Stomach (tissue), 9 donors: ENCODE results near the gene DOCK4. TPM values are rescaled to one million over a fixed set of nuclear protein-coding genes. Genes with fewer than 3 reads are reported as not detected.
A peak's percentile ranks its signal among the peaks of the same experiment; 100 is the strongest.

ENCODE experiments used
- DNase-seq, 2 donors: peaks; one replicate each; pipeline versions ENCODE4 v3.0.0 to v3.0.0-alpha.2; 2013 to 2019
- H3K27ac ChIP-seq, 5 donors: fragments of 200-600 bp in 4 of 5; sonication (generic) in 4 of 5; one replicate each; pipeline ENCODE4 v1.5.1; 2013 to 2019; ENCODE audit warnings: mild to moderate bottlenecking in 1 of 5, moderate library complexity in 1 of 5
- H3K27me3 ChIP-seq, 3 donors: fragments of 200-600 bp; sonication (generic); one replicate each; pipeline ENCODE4 v1.5.1; 2017 to 2019; ENCODE audit warnings: mixed run types in 1 of 3
- H3K36me3 ChIP-seq, 4 donors: fragments of 200-600 bp; sonication (generic); 1 replicate in 3 of 4; 2 replicates in 1 of 4; pipeline ENCODE4 v1.5.1; 2016 to 2019
- H3K4me1 ChIP-seq, 4 donors: fragments of 200-600 bp; sonication (generic); one replicate each; pipeline ENCODE4 v1.5.1; 2016 to 2019
- H3K4me3 ChIP-seq, 4 donors: fragments of 200-600 bp; sonication (generic) in 3 of 4; one replicate each; pipeline ENCODE4 v1.5.1; 2016 to 2019; ENCODE audit warnings: mild to moderate bottlenecking in 1 of 4
- H3K9me3 ChIP-seq, 4 donors: fragments of 200-600 bp; sonication (generic); one replicate each; pipeline ENCODE4 v1.5.1; 2016 to 2019
- CTCF ChIP-seq, 7 experiments: fragments of 450-650 bp in 4 of 7; fragments of 200-600 bp in 3 of 7; sonication (generic) in 3 of 7; IDR thresholded peaks; one replicate each; pipeline ENCODE4 v1.5.1; 2016 to 2019; ENCODE audit warnings: antibody characterized with exemption in 7 of 7, control low read depth in 2 of 7, mild to moderate bottlenecking in 1 of 7
- EP300 ChIP-seq: sonication (generic); formaldehyde crosslinking; IDR thresholded peaks from one replicate; pipeline ENCODE4 v1.6.1; 2017; ENCODE audit warnings: antibody characterized with exemption
- POLR2A ChIP-seq, 4 donors: fragments of 450-650 bp; IDR thresholded peaks; one replicate each; pipeline ENCODE4 v1.6.1; 2016; ENCODE audit warnings: antibody characterized with exemption in 4 of 4, control low read depth in 2 of 4, mild to moderate bottlenecking in 1 of 4, moderate library complexity in 1 of 4
- POLR2AphosphoS5 ChIP-seq, 3 donors: sonication (generic); formaldehyde crosslinking; IDR thresholded peaks; one replicate each; pipeline ENCODE4 v1.6.1; 2016; ENCODE audit warnings: antibody characterized with exemption in 3 of 3
- WGBS, 5 donors: extraction: QIAGEN DNeasy Blood & Tissue Kit in 3 of 5; methylation state at CpG; one replicate each; pipeline versions ENCODE4 v1.1.5 to v1.1.7; 2013 to 2018; 5-methylcytosine and 5-hydroxymethylcytosine counted together
- intact Hi-C: fragments of 100-400 bp; cut with DNase I; formaldehyde crosslinking; loops from one replicate; pipeline ENCODE4 v1.15.1; 2023; ENCODE audit warnings: low total_unique reads
- polyA plus RNA-seq, 3 donors: library from polyadenylated mRNA; stranded (reverse); fragments of 200-250 nt; gene quantifications; one replicate each; pipeline ENCODE4 v1.2.3, GENCODE V29; 2013
- total RNA-seq, 5 donors: library from RNA; depleted of rRNA; stranded (reverse); fragments of >200 nt; gene quantifications; one replicate each; pipeline versions ENCODE4 v1.1.0 to v1.2.3, GENCODE V29; 2014 to 2016
- donor health status: healthy with polysubstance abuse.
- donor health status: Bipolar disorder and iron deficiency.
- donor health status: healthy.

DOCK4 gene
- total and polyA plus RNA-seq, 8 donors = 1.1 to 54.9 (median 16.4) TPM

- no peak overlapping the region for H3K27ac ChIP-seq
- 35 to 46% (median 37%) methylated on average over 2 of the region's 2 CpGs for WGBS, 5 donors
- no peaks in the 10 kb centered on the region for H3K36me3 ChIP-seq
- H3K27me3 ChIP-seq = no peaks in the 10 kb centered on the region
- peaks cover 0 to 13% (median 4%) of the 10 kb centered on the region in 4 donors for H3K4me1 ChIP-seq
- no peak overlapping the region for H3K4me3 ChIP-seq
- DNase-seq = peak in 1 of 2 donors; percentile 64
- intact Hi-C loops = no loop called here
- TF ChIP-seq CTCF (IDR thresholded peaks at IDR 0.05) = no peak
- TF ChIP-seq POLR2A (IDR thresholded peaks at IDR 0.05) = no peak
- no peaks in the 10 kb centered on the region for H3K9me3 ChIP-seq
Measured at GRCh38 chr7:112056409-112056808, 149.8 kb downstream of the DOCK4 start.

- peaks cover 0 to 21% (median 4%) of the 10 kb centered on the region in 4 donors for H3K4me1 ChIP-seq
- no peaks in the 10 kb centered on the region for H3K9me3 ChIP-seq
- H3K27me3 ChIP-seq = no peaks in the 10 kb centered on the region
- 92 to 94% (median 93%) methylated on average over 5 of the region's 5 CpGs for WGBS, 5 donors
- H3K36me3 ChIP-seq = no peaks in the 10 kb centered on the region
- no peak overlapping the region for H3K4me3 ChIP-seq
- intact Hi-C loops = no loop called here
- no peak for DNase-seq
- H3K27ac ChIP-seq = no peak overlapping the region
- TF ChIP-seq POLR2AphosphoS5 (IDR thresholded peaks at IDR 0.05) (no peak), POLR2A (IDR thresholded peaks at IDR 0.05) (no peak), CTCF (IDR thresholded peaks at IDR 0.05) (no peak), EP300 (no peak)
Measured at GRCh38 chr7:112053737-112054069, 152.5 kb downstream of the DOCK4 start.

- Histone ChIP-seq H3K27me3 (no peaks in the 10 kb centered on the region), H3K36me3 (no peaks in the 10 kb centered on the region), H3K4me3 (no peak overlapping the region), H3K4me1 (peaks cover 0 to 21% (median 4%) of the 10 kb centered on the region in 4 donors), H3K27ac (no peak overlapping the region), H3K9me3 (no peaks in the 10 kb centered on the region)
- no peak for DNase-seq
- intact Hi-C loops = no loop called here
- WGBS, 5 donors = 82 to 93% (median 85%) methylated on average over 1 of the region's 1 CpG
- TF ChIP-seq CTCF (IDR thresholded peaks at IDR 0.05) = no peak
Measured at GRCh38 chr7:112052993-112053736, 153.0 kb downstream of the DOCK4 start.

GRCh38 chr7:112052498-112052897 lies 153.7 kb downstream of the DOCK4 start:
- intact Hi-C loops = no loop called here
- peaks cover 0 to 21% (median 4%) of the 10 kb centered on the region in 4 donors for H3K4me1 ChIP-seq
- TF ChIP-seq EP300 (no peak), POLR2AphosphoS5 (IDR thresholded peaks at IDR 0.05) (no peak), POLR2A (IDR thresholded peaks at IDR 0.05) (no peak), CTCF (IDR thresholded peaks at IDR 0.05) (no peak)

More at GRCh38 chr7:112052498-112052897, 153.7 kb downstream of the DOCK4 start:
- no peak overlapping the region for H3K4me3 ChIP-seq
- no peak for DNase-seq
- WGBS, 5 donors = 48 to 81% (median 79%) methylated on average over 1 of the region's 1 CpG
- no peaks in the 10 kb centered on the region for H3K27me3 ChIP-seq
- H3K9me3 ChIP-seq = peaks cover 0 to 6% (median 2%) of the 10 kb centered on the region in 4 donors
- no peak overlapping the region for H3K27ac ChIP-seq
- H3K36me3 ChIP-seq = no peaks in the 10 kb centered on the region
